GM10266 (cell line): ENCODE measurements around the gene RDH12.

Experiments used
- DNase-seq: peaks from one replicate; pipeline ENCODE4 v3.0.0; 2012; ENCODE audit errors: extremely low spot score
- CTCF ChIP-seq: IDR thresholded peaks from 2 replicates; pipeline ENCODE4 v1.5.1; 2012; ENCODE audit warnings: mild to moderate bottlenecking, low read depth; ENCODE audit not compliant: control insufficient read depth, insufficient read depth; ENCODE audit errors: missing control alignments

RDH12 gene

DNA sequence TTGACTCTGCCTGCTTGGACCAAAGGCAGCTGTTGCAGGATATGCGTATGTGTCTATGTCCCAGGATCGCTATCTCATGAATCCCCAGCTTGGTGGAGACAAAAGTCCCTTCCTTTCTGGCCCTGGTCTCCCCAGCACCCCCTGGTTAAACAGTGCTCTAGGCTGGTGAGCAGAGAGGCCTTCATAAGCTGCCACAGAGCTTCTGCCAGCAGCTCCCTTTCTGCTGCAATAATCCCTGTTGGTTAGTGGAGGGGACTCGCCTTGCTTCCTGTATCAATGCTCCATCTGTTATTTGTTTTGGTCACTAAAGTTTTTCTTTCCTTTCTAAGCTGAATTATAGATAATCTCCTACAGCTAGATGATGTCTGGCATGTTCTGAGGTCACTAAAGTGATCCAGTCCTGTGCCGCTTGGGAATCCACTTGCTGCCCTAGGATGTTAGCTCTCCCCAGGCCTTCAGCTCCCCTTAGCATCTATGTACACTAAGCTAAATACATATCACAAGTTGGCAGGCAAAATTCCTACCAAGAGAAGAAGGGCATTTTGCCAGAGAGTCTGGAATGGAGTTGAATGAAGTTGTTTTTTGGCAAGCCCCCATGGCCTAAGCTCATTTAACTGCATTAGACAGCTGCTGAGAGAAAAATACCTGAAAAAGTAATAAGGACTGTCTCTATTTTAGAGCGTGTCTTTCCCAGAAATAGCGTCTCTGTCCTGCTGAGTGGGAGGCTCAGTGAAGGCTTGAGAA is 47.8 kb downstream of the RDH12 start:
- TF ChIP-seq CTCF, result no peak
- no peak for DNase-seq

DNA sequence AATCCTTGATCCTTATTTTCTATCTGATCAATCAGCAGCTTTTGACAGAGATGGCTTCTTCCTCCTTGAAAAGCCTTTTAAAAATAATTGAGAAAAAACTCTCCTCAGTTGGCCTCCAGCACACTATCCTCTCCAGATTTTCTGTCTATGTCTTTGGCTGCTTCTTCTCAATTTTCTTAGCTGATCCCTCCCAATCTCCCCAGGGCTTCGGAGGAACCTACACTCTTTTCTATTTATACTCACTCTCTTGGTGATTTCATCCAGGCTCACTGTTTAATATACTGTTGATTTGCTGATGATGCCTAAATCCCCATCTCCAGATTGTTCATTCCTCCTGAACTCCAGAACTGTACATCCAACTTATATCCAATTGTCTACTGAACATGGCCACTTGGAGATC is 54.8 kb downstream of the RDH12 start:
- DNase-seq, result no peak
- TF ChIP-seq CTCF, result no peak

DNA sequence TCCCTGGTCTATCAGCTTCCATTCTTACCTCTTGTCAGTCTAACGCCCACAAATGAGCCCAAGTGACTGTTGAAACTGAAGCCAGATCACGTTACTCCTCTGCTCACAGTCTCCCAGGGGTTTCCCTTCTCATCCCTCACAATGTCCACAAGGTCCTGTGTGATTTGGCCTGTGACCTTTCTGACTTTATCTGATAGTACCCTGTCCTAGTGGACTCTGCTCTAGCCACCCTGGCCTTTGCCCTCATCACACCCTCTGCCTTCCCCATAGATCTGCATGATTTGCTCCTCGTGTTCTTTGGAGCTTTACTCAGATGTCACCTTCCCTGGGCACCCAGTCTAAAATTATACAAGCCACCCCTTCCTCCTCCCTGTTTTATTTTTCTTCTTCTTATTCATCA is 55.5 kb downstream of the RDH12 start:
- no peak for DNase-seq
- TF ChIP-seq CTCF, result no peak

DNA sequence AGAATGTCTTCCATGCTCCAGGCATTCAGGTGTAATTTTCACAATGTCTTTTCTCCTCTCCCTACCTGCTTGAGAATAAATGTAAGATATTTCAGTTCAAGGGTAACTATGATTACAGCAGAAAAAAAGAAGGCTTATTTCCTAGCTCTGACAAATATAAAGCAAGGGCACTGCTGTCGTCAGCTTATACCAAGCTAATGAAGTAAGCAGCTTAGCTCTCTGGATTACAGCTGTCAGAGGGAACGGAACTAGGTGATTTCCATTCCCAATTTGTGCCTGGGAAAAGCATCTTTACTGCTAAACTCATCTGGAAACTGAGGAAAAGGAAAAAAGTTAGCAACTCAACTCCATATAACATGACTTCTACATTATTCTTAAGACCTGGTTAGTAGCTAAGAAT is 58.2 kb downstream of the RDH12 start:
- no peak for TF ChIP-seq CTCF
- DNase-seq, result no peak

DNA sequence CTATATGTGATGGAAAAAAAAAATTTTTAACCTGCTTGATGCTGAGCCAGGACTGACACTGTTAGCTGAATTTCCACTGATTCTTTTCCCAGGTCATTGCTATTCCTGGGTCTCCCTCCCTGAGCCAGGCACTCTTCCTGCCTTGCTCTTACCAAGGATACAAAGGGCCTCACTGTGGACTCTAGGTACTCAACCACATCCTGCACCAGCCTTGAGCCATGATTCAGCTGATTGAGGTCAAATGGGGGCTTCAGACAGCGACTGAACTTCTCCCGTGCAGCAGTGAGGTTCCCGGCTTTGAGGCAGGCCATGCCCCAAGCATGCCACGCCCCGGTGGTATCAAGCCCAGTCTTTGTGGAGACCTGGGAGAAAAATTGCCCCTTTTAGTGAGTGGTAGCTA is 60.4 kb downstream of the RDH12 start:
- TF ChIP-seq CTCF, result no peak
- DNase-seq, result no peak

DNA sequence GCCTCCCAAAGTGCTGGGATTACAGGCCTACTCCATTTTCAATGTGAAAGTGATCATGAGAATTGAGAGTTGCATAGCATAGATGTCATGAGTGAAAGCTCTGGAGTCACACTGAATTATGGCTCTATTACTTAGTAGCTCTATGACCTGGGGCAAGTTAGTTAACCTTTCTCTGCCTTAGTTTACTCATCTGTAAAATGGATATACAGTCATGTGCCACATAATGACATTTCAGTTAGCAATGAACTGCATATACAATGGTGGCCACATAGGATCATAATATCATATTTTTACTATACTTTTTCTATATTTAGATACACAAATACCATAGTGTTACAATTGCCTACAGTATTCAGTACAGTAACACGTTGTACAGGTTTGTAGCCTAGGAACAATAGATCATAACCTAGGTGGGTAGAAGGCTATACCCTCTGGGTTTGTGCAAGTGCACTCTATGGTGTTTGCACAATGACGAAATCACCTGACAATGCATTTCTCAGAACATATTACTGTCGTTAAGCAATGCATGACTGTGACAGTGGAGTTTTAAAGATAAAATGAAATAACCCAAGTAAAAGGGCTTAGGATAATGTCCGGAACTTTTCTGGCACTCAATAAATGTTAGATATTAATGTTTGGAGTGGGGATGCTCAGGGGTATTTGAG is 61.6 kb downstream of the RDH12 start:
- TF ChIP-seq CTCF, result no peak
- no peak for DNase-seq

DNA sequence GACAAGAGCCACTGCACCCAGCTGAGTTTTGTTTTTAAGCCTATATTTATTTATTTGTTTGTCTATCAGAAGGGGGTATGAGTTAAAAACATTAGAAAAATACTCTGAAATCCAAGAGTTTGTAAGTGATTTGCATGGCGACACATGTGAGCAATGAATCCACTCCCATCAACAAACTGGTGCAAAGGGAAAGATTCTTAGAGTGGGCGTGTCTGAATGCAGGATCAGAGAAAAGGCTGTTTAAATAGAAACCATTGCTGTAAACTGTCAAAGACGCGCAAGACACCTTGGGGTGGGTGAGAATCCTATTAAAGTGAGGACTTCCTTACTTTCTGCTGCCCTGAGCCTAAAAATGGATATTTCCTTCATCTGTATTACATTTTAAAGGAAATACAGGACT is 62.8 kb downstream of the RDH12 start:
- no peak for DNase-seq
- TF ChIP-seq CTCF, result no peak
